LHCN-M2 (cell line): Measurements from ENCODE around the gene RP9. TPM values are rescaled to one million over a fixed set of nuclear protein-coding genes. Genes with fewer than 3 reads are reported as not detected.
"Not testable (repeated sequence)": the region's sequence is repeated elsewhere in the genome, so short reads cannot be mapped to it uniquely, and the experiment has no call there.

Source experiments
- DNase-seq: peaks from one replicate; pipeline ENCODE4 v3.0.0-alpha.2; 2012; ENCODE audit warnings: low read depth
- total RNA-seq: library from RNA; depleted of rRNA; stranded (reverse); fragments of >200 nt; gene quantifications from 2 replicates; pipeline ENCODE4 v1.2.3, GENCODE V29; 2014

The RP9 gene
- total RNA-seq, 1 experiment from 2014 or later = 18.5 TPM

GRCh38 chr7:33107136-33108066, 1.8 kb downstream of the RP9 start:
- DNase-seq = peak; percentile 58

DNA sequence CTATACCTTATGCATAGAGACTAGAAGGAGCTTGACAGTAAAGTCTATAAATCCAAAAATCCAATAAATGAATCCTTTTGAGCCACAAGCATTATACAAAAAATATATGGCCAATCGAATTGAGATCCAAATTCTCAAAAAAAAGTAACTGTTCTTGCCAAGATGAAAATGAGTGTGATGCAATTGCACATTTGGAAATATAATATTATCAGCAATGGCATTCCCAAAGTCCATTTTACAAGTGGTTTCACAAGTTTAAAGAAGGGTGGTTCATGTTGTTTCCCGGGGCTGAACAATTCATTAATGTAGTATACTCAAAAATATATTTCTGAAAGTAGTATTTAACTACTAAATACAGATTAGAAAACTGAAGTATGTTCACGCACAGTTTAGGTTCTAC, 7.3 kb downstream of the RP9 start:
- no peak for DNase-seq

GRCh38 chr7:33100770-33101169, 8.4 kb downstream of the RP9 start:
- DNase-seq = no peak

- no peak for DNase-seq
These were observed 9.9 kb downstream of the RP9 start for GRCh38 chr7:33099154-33099940.

- DNase-seq = not testable (repeated sequence)
These were observed 14.4 kb downstream of the RP9 start for GRCh38 chr7:33094745-33095275.

DNA sequence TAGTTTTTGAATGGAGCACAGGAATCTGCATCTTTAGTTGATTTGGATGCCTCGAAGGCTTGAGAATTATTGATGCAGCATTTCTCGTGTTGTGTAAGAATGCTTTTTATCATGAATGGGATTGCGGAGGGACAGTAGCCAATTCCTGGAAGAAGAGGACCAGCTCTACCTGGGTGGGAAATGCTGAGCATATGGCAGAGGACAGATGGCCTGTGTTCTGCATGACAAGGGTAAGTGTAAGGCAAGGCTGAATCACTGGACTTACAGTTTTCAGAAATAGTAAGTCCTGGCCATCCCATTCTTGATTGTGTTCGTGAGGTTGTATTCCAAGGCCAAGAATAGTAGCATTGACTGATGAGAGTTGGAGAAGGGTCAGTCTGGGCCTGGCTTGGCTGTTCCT, 15.9 kb downstream of the RP9 start:
- no peak for DNase-seq

GRCh38 chr7:33091641-33092191, 17.5 kb downstream of the RP9 start:
- DNase-seq = no peak

DNA sequence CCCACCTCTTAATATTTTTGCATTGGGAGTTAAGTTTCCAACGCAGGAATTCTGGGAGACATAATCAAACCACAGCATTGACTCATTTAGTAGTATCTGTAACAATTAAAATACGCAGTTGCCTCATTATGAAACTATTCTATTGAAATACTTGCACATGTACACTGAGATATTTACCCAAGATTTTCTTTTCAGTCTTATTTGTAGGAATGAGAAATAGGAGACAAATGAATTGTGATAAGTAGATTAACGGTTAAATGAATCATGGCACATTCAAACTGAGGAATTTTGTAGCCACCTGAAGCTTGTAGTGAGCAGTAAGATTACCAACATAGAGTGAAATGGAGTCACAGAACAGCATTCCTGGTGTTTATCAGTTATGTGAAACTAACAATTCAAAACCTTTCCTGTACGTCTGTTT, 18.1 kb downstream of the RP9 start:
- peak; percentile 31 for DNase-seq

- DNase-seq = no peak
These were observed 20.1 kb downstream of the RP9 start for GRCh38 chr7:33089142-33089541.

DNA sequence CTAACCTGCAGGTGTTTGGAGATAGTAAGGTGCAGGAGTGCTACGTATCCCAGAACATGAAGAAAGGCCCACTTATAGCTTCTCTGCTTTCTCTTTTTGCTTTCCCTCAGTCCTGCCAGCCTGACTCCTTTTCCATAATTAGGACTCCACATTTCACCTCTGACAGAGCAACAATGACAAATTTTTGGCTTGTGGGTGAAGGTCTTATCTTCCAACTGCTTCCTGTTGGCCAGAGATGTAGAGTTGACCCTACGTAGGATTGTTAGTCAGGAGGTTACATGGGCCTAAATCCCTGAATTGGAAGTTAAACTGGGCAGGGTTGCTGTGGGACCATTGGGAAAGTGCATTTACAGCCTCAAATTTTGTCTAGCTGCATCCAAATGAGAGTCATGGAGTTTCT, 21.3 kb downstream of the RP9 start:
- no peak for DNase-seq

- no peak for DNase-seq
These were observed 21.8 kb downstream of the RP9 start for GRCh38 chr7:33087356-33087755.

- DNase-seq = no peak
These were observed 29.2 kb downstream of the RP9 start for GRCh38 chr7:33079763-33080690.

DNA sequence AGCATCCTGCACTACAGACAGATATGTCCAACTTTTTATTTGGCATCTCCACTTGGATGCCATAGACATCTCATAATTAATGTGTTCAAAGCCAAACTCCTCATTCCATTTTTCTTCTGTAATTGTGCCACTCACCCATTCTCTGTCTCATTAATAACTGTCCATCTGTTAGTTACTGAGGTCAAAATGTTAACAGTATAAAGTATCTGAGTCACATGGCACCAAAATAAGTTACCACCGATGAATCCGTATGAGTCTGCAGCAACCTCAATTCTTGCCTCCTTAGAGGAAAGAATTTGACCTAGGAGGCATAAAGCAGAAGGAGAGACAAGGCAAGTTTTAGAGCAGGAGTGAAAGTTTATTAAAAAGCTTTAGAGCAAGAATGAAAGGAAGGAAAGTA, 30.1 kb downstream of the RP9 start:
- no peak for DNase-seq

DNA sequence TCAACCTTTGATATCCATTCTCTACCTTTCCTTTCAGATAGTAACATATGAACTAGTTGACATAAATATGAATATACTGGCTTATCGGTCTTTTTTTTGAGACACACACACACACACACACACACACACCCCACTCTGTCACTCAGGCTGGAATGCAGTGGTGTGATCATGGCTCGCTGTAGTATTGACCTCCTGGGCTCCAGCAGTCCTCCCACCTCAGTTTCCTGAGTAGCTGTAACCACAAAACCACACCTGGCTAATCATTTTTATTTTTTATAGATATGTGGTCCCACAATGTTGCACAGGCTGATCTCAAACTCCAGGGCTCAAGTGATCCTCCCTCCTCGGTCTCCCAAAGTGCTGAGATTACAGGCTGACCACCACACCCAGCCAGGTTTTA, 32.5 kb downstream of the RP9 start:
- no peak for DNase-seq

DNA sequence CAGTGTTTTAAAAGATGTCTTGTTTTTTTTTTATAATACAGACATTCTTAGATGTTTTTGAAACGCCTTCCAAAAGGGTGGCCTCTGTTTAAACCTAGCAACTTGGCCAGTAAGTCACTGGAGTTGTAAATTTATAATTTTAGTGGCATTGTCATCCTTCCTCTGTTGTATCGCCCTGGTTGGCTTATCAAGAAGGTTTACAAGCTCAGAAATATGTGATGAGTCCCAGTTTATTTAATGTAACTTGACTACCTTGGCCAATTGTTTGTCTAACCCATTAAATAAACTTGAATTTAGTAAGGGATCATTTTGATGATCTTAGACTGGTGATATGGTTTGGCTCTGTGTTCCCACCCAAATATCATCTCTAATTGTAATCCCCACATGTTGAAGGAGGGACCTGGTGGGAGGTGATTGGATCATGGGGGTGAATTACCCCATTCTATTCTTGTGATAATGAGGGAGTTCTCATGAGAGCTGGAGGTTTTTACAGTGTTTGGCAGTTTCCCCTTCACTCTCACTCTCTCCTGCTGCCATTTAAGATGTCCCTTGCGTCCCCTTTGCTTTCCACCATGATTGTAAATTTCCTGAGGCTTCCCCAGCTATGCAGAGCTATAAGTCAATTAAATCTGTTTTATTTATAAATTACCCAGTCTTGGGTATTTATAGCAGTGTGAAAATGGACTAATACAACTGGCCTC, 33.2 kb downstream of the RP9 start:
- no peak for DNase-seq

DNA sequence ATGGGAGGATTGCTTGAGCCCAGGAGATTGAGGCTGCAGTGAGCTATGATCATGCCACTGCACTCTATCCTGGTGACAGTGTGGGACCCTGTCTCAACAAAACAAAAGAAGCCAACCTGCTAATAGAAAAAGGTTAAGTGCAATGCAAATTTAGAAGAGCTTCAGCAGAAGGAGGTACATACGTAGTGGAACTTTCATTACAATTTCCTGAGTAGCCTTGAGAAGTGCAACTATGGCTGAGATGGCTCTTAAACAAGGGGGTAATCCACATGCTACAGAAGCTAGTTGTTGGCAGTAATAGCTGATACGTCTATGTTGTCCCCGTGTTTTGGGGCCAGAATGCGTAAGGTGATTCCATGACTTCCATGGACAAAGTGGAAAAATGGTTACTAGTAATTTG, 36.0 kb downstream of the RP9 start:
- no peak for DNase-seq

- peak; percentile 77 for DNase-seq
These were observed 36.7 kb downstream of the RP9 start for GRCh38 chr7:33072471-33072870.

DNA sequence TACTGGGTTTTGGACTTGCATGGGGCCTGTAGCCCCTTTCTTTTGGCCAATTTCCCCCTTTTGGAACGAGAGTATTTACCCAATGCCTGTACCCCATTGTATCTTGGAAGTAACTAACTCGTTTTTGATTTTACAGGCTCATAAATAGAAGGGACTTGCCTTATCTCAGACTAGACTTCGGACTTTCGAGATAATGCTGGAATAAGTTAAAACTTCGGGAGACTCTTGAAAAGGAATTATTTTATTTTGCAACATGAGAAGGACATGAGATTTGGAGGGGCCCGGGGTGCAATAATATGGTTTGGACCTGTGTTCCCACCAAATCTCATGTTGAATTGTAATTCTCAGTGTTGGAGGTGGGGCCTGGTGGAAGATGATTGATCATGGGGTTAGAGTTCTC, 38.4 kb downstream of the RP9 start:
- DNase-seq = no peak

GRCh38 chr7:33070277-33070676, 38.9 kb downstream of the RP9 start:
- DNase-seq = no peak

GRCh38 chr7:33067921-33068320, 41.3 kb downstream of the RP9 start:
- DNase-seq = no peak
